ENCODE results near the gene PLOD3. TPM values are rescaled to one million over a fixed set of nuclear protein-coding genes. Genes with fewer than 3 reads are reported as not detected.

The PLOD3 gene
- polyA plus RNA-seq, 3 donors = 46.3 to 50.3 (median 50.1) TPM

DNA sequence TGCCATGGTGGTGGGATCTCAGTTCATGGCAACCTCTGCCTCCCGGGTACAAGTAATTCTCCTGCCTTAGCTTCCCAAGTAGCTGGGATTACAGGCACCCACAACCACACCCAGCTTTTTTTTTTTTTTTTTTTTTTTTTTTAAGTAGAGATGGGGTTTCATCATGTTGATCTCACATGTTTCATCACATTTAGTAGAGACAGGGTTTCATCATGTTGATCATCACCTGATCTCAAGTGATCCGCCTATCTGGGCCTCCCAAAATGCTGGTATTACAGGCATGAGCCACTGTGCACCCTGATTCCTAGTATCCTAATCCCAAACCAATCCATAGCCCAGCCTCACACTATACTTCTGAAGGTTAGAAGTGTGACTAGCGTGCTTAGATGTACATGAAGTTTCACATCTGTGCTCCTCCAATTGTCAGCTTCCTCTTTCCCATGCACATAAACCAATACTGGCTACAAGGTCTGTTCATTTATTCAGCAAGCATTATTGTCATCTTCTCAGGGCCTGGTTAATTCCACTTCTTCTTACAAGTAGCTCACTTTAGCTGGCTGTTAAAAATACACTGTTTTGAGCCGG lies 30.4 kb downstream of the PLOD3 start:
- DNase-seq = no peak

DNA sequence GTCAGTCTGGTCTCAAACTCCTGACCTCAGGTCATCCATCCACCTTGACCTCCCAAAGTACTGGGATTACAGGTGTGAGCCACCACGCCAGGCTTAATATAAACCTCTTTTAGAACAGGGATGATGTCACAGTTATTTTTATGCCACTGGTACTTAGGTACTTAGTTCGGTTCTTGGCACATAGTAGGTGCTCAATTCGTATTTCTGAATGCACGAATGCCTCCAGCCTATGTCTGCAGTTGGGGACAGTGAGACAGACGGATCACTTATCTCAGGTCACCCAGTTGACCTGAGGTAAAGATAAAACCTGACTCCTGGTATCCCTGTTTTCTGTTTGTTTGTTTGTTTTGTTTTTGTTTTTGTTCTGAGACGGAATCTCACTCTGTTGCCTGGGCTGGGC lies 31.2 kb downstream of the PLOD3 start:
- no peak for DNase-seq

DNA sequence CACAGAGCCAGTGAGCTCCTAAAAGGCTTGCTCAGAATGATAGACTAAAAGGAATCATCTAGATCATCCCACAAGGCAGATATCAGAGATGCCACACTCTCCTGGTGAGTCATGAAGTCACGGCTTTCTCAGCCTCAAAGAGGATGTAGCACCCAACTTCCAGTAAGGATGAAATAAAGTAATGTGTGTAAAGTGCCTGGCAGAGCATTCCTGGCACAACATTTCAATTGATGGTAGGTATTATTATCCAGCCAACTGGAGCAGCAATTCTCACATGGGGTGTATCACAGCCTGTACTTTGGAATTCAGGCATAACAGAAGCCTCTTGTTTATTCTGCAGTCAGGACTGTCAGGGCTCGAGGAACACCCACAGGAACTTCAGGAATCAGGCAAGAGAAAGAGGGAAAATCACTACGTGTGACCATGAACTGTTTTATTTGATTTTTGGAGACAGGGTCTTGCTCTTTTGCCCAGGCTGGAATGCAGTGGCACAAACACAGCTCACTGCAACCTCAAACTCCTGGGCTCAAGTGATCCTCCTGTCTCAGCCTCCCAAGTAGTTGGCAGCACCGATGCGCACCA lies 32.0 kb downstream of the PLOD3 start:
- DNase-seq = no peak

DNA sequence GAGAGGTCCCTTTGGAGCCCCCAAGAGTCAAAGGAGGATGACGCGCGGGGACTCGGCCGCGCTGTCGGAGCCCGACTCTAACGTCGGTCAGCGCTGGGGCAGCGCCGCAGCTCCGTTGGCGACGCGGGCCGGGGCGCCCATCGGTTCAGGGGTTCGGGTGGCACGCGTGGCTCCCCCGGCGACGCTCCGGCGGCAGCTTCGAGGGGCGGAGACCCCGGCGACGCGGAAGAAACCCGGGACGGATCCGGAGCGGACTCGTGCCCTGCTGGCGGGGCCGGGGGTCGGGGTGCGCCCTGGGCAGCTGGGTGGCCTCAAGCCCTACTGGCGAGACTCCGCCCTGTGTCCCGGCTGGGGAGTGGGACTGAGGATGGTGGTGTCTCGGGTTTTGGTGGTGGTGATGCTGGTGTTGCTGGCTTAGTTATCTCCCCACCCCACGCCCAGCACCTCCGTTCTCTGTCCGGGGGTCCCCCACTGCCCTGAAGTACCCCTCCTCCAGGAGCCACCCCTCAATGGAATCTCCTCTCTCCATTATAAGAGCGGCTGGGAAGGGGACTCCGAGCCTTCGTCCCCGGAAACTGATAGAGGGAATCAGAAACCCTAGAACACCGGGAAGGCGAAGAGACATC lies 37.1 kb downstream of the PLOD3 start, which contains the start of gene NAT16:
Gene NAT16 (minus strand): TSS at position 164 of the 626 bp plus-strand sequence. CDS start 5,486 bp downstream, outside the sequence.
- no peak for DNase-seq

DNA sequence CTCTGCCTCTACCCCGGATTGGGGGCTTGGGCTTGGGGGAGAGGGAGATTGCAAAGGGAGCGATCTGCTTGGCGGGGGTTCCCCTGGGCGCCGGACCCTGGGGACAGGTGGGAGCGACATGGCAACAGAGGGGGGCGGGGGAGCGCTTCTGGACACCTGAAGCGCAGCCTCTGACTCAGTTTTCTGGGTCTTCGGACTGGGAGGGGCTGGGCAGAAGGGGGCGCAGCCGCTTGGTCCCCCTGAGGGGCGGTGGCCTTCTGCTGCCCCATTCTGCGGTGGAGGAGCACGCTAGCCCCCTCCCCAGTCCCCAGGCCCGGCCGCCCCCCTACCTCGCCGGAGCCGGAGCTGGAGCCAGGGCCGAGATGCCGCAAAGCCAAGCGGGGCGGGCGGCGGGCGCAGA lies 37.7 kb downstream of the PLOD3 start:
- DNase-seq = no peak

DNA sequence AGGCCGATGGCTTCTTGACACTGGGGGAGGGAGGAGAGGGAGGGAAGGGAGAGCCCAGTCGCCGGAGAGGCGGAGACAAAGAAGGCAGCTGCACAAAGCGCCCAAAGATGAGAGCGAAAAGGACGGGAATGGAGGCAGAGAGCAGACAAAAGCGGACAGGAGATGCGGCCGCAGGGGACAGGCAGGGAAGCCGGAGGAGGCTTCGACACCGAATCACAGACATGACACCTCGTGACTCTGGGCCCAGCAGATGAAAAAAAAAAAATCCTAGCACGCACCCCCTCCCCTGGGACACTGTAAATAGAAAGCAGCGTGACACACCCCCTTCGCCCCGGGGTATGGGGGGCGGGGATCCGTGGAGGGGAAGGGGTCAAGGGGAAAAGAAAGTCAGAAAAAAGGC lies 38.3 kb downstream of the PLOD3 start:
- DNase-seq = no peak

DNA sequence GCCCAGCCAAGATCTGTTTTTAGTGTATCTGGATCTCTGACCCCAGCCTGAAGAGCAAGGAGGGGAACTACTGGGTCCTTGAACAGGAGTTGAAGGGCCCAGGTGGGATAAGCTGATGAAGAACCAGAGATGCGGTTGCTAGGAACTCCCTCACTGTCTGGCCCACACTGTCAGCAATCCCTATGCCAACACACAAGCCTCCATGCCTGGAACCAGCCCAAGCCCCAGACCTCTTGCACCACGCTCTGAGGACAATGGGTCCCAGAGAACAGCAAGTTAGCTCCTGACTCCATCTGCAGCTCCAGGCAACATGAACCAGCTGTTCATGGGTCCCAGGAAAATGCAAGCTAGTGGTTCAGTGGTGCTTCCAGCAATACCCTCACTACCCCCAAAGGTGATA lies 39.7 kb downstream of the PLOD3 start:
- no peak for DNase-seq

DNA sequence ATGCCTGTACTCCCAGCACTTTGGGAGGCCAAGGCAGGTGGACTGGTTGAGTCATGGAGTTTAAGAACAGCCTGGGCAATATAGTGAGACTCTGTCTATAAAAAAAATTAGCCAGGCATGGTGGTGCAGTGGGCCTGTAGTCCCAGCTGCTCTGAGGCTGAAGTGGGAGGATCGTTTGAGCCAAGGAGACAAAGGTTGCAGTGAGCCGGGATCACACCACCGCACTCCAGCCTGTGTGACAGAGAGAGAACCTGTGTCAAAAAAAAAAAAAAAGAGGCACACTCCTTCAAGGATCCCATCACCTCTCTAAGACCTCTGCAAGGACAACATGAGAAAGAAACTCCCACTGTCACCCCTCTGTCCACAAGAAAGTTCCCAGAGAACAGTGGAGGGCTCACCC lies 41.7 kb downstream of the PLOD3 start:
- no peak for DNase-seq

DNA sequence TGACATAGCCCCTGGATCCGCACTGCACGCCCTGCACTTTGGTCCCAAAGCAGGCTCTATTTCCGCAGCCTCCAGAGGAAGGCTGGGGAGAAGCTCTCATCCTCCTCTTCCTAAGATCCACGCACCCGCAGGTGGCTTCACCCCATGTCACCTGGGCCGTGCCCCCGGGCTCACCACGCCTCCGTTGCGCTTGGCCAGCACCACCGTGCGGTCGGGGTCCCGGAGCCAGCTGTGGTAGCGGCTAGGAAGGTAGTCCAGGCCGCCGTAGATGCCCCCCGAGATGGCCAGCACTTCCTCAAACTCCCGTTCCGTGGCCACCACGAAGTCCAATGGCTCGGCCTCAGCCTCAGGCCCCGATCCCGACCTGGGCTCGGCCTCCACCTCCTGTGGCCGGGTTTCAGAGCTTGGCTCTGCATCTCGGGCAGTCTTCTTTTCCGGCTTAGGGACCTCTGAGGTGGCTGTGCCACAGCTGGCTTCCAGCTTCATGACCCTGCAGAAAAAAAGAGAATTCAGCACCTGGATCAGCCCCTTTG lies 43.0 kb downstream of the PLOD3 start:
- DNase-seq = no peak

DNA sequence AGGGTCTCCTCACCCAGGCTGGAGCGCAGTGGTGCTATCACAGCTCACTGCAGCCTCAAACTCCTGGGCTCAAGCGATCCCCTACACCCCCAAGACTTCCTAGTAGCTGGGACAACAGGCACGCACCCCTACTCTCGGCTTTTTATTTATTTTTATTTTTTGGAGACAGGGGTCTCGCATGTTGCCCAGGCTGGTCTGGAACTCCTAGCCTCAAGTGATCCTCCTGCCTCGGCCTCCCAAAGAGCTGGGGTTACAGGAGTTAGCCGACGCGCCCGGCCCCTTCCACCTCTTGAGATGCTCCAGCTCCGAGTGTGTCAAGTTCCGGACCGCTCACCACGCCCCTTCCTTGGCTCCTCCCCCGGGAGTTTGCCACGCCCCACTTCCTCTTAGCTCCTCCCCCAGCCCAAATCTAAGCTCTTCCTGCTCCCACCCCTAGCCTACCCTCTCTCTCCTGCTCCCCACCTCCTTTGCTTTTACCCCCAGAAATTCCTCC lies 43.6 kb downstream of the PLOD3 start:
- DNase-seq = no peak

DNA sequence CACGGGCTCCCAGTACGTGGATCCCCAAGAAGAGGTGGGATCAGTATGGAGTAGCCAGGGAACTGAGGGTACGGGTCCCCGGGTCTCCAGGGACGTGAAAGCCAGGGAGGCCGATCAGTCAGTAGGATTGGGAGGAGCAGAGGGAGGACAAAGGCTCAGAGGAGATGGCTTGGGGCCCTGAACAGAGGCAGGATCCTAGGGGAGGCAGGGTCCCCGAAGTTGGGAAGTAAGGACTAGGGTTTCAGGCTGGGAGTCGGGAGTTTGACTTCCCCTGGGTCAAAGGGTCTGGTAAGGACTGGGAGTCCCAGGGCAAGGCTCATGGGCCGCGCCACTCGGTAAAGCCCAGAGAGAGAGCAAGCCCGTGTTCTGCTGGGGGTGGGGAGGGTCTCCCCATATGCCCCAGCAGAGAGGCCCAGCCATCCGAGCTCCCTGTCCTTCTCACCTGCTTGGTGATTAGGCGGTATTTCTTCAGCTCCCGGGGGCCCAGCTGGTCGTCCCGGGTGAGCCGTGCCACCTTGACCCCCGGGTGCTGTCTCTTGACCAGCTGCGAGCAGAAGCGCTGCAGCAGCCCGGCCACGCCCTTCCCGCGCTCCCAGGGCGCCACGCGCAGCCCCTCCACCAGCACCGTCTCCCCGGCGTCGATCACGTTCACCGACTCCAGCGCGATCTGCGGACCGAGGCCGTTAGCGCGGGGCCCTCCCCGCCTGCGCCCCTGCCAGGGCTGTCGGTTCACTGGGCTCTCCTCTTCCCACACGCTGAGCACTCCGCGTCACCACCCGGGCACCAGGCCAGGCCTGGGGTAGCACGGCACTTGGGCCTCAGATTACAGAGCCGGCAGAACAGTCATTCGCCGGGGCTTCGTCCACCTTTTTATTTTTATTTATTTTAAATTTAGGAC lies 44.3 kb downstream of the PLOD3 start:
- no peak for DNase-seq

DNA sequence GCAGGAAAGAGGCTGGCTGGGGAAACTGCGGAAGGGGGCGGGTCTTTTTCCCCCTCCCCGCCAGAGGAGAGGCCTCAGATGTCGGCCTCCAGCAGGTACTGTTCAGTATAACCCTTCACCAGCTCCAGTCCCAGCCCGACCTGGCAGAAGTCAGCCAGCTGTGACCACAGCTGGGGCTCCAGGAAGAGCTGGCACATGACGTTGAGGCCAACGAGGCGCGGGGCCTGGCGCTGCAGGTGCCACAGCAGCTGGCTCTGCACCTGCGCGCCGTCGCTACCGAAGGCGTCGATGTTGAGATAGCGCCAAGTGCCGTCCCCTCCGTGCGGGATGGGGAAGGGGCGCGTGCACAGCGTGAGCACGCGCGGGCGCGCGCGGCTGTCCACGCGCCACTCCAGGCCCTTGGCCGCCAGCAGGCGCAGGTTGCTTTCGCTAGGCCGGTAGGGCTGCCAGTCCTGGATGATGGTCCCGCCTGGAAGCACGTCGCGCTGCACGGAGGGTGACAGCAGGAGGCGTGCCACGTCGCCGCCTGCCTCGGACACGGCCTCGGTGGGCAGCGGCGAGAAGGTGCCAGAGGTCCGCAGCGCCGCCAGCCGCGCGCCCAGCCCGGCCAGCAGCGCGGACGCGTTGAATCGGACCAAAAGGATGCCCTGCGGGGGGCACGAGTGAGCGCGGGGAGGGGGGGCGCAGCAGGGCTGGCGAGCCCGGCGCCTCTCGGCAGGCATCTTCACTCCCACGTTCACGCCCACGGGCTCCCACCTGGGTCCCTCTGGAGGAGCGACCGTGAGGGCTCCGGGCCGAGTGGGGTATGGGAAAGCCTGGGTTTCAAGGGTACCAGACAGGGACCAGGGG lies 45.2 kb downstream of the PLOD3 start:
- no peak for DNase-seq

DNA sequence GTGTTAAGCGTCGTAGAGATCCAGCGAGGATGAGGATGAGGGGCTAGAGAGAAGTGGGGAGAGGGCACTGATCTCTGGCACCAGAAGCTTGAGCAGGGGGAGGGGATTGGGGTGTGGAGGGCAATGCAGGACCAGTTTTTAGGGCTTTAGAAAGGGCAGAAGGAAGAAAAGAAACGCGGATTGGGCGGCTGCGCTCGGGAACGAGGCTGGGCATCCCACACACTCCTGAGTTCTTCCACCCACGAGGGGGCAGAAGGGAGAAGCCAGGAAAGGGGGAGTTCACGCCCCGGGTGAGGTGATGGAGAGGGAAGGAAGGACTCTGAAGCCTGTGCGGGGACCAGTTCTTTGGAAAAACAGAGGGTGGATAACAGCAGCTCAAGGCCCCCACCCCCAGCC lies 45.9 kb downstream of the PLOD3 start:
- DNase-seq = no peak

DNA sequence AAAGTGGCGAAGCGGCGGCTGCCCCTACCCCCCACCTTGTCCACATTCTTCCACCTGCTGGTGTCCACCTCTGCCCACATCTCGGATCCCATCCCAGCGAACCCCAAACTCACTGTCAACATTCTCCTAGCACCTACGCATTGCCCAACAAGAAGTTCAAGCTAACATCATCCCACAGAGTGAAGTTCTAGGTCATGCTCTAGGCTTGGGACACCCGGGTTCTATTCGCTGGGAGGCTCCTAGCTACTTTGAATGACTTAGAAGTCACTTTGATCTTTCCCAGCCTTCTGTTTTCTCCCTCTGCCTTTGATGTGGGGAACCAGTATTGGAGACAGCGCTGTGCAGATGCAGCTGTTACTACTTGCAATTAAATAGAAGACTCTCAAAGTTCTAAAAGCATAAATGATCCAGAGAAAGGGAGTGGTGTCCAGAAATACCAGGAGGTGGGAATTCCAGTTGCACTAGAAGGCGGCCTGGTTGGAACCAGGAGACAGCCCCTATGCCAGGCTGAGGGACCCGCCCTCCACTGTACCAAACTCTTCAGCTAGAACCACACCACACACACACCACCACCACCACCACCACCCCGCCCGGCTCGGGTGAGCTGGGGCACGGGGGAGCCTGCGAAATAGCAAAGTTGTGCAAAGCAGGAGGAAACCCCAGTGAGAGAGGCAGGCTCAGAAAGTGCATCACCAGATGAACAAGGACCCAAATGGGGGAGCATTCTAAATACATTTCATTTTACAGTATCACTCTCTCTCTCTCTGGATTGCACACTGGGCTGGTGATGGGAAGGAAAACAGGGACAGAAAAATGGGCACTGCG lies 46.6 kb downstream of the PLOD3 start:
- no peak for DNase-seq

DNA sequence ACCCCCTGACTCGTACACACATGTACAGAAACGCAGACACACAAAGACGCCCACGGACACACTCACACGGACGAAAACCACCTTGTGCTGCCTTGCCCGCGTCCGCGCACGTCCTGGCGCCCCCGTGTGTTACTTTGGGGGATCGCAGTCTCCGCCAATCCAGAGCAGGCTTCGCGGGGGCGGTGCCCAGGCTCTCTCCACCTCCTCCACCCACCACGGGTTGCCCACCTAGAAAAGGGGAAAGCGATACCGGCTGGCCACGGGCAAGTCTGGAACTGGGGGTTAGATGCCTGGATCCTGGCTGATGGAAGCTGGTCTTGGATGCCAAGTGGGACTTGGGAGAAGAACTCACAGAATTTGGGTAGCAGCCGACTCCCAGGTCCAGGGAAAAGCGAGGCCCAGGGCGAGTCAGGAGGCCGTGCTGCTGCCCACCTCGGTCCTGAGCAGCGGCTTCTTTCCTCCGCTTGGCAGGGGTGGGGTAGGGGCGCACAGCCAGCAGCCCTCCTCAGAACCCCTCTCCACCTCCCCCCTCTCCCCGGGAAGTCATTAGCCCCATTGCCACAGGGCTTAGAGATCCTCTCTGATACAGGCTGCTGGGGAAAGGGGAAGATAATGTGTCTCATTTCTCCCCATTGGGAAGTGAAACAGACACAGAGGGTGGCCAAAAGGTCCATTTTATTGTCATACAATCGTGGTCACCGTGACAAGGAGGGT lies 47.4 kb downstream of the PLOD3 start:
- no peak for DNase-seq

DNA sequence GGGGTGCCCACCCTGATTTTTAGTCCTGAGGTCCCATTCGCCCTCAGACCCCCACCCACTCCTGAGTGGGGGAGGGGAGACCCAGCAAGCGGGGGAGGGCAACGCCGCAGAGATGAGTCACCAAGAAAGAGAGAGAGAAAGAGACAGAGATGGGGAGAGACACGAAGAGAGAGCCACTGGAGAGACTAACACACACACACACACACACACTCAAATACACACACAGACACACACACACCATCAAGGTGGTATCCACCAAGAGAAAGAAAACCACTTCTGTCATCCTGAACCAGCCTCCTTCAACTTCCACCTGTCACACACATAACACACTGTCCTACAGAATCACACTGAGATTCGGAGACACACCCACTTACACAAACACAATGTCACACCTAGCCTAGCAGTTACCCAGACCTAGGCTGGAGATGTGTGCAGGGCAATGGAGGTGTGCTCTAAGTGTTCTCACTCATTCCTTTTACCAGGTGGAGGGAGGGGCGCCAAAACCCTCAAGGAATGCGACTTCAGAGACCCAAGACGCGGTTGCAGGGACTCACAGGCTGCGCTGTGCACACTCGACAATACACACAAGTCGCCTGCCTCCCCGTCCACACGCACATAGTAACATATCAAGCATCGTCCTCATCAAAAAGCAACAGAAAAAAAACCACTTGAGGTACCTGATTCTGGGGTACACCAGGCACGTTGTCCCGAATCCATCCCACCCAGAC lies 48.1 kb downstream of the PLOD3 start:
- no peak for DNase-seq

DNA sequence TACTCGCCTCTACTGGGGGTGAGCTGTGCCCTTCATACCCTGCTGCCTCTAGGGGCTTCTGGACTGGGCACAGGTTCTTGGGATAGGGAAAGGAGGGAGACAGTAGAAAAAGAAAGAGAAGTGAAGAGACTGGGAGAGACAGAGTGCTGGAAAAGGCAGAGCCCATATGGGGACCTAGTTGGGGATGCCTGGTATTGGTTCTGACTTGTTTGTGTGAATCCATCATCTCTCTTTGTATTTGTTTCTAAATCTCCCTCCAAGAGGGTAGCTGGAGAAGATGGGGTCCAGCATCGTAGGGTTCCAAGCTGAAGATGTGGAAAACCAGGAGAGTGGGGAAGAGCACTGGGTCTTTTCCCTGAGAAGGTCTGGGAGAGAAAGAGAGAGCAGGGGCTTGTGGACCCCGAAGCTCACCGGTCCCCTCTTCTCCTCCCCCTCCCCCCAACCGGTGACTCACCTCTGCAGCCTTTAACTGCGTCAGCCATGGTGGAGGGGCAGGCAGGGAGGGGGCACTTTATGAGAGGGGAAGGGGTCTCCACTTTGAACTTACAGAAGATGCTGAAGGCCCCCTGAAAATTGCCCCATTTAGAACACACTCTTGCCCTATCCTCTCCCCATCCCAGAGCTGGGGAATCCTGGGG lies 48.9 kb downstream of the PLOD3 start:
- DNase-seq = no peak

DNA sequence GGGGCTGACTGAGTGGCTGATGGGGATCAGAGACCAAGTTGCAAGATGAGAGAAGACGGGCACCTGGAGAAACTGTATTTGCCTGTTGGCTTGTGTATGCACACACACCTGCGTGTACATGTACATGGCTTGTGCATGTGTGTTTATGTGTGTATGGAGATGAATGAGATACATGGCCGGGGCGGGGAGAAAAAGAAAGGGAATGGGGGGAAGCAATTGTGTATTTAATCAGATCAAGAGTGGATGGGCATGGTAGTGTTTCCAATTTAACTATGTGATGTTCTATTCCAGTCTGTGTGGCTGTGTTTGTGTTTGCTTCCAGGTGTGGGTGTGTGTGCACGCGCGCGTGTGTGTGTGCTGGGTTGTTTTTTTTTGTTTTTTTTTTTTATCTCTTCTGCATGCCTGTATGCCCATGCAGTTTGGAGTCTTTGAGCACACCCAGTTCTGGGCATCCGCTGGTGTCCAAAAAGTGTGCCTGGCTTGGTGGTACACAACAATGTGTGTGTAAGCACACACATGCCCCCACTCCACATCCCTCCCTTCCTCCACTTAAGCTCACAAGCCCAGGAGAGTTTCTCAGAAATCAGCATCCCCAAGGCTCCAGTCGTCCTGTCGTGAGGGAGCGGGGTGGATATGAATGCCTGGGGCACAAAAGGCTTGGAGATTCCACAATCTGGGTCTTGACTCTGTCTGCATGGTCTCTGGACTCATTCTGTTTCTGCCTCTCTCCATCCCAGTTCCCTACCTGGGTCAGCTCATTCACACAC lies 49.6 kb downstream of the PLOD3 start:
- no peak for DNase-seq

Data from renal pelvis (tissue), 4 donors.